ENCODE results near the gene CLK2. TPM values are rescaled to one million over a fixed set of nuclear protein-coding genes. Genes with fewer than 3 reads are reported as not detected.
"Not testable (repeated sequence)": the region's sequence is repeated elsewhere in the genome, so short reads cannot be mapped to it uniquely, and the experiment has no call there.

CLK2 gene
- total and polyA plus RNA-seq, 4 donors, result 9.3 to 88.6 (median 51.3) TPM

GRCh38 chr1:155219592-155220031 lies 53.7 kb downstream of the CLK2 start:
- intact Hi-C loops (cut with DNase I), result no loop called here
- no peaks in the 10 kb centered on the region for H3K9me3 ChIP-seq (ENCODE audit: control insufficient read depth, low read length)
- H3K36me3 ChIP-seq (ENCODE audit: control insufficient read depth in 1 of 2, insufficient read depth in 2 of 2, low read length in 1 of 2), result no peaks in the 10 kb centered on the region
- no peaks in the 10 kb centered on the region for H3K27me3 ChIP-seq (ENCODE audit: control insufficient read depth in 1 of 2, insufficient read depth in 2 of 2, low read length in 1 of 2)
- peak; percentile 53 for ATAC-seq (ENCODE audit: low FRiP score)
- WGBS, 2 donors, result 0 to 11% methylated on average over 1 of the region's 1 CpG
- no peak overlapping the region for H3K27ac ChIP-seq (ENCODE audit: low read depth in 1 of 2, low read length in 2 of 2)
- no peak for DNase-seq
- H3K4me1 ChIP-seq (ENCODE audit: control insufficient read depth in 1 of 2, insufficient read depth in 2 of 2, low read length in 2 of 2), result peaks cover 0 to 3% of the 10 kb centered on the region in 2 donors
- H3K4me3 ChIP-seq (ENCODE audit: low read length in 2 of 2), result no peak overlapping the region

- ATAC-seq (ENCODE audit: low FRiP score) (peak; percentile 67), DNase-seq (no peak)
- no peaks in the 10 kb centered on the region for H3K27me3 ChIP-seq (ENCODE audit: control insufficient read depth in 1 of 2, insufficient read depth in 2 of 2, low read length in 1 of 2)
- H3K4me1 ChIP-seq (ENCODE audit: control insufficient read depth in 1 of 2, insufficient read depth in 2 of 2, low read length in 2 of 2), result no peaks in the 10 kb centered on the region
- no peak overlapping the region for H3K4me3 ChIP-seq (ENCODE audit: low read length in 2 of 2)
- 43 to 51% methylated on average over 7 of the region's 7 CpGs for WGBS, 2 donors
- intact Hi-C loops (cut with DNase I), result no loop called here
- no peaks in the 10 kb centered on the region for H3K9me3 ChIP-seq (ENCODE audit: control insufficient read depth, low read length)
- no peak overlapping the region for H3K27ac ChIP-seq (ENCODE audit: low read depth in 1 of 2, low read length in 2 of 2)
- H3K36me3 ChIP-seq (ENCODE audit: control insufficient read depth in 1 of 2, insufficient read depth in 2 of 2, low read length in 1 of 2), result no peaks in the 10 kb centered on the region
Measured at GRCh38 chr1:155218854-155219591, 54.3 kb downstream of the CLK2 start.

GRCh38 chr1:155214702-155215101 lies 58.6 kb downstream of the CLK2 start:
- WGBS, 2 donors, result 88% methylated on average over 9 of the region's 10 CpGs
- intact Hi-C loops (cut with DNase I); H3K4me1 ChIP-seq (ENCODE audit: control insufficient read depth in 1 of 2, insufficient read depth in 2 of 2, low read length in 2 of 2); H3K27me3 ChIP-seq (ENCODE audit: control insufficient read depth in 1 of 2, insufficient read depth in 2 of 2, low read length in 1 of 2); H3K4me3 ChIP-seq (ENCODE audit: low read length in 2 of 2); H3K27ac ChIP-seq (ENCODE audit: low read depth in 1 of 2, low read length in 2 of 2); H3K36me3 ChIP-seq (ENCODE audit: control insufficient read depth in 1 of 2, insufficient read depth in 2 of 2, low read length in 1 of 2); ATAC-seq (ENCODE audit: low FRiP score); DNase-seq; H3K9me3 ChIP-seq (ENCODE audit: control insufficient read depth, low read length): not testable (repeated sequence)

Other genes starting within 250 kb of the CLK2 start
- 1 to 10 TPM in 1 of 2 donors, under 1 TPM in 1; 0.75 to 1.8 TPM for gene DCST2, start 239.7 kb downstream of the CLK2 start, total RNA-seq
- 1 to 10 TPM in 1 of 2 donors, under 1 TPM in 1; 0.25 to 5.6 TPM for gene DCST2, start 239.7 kb downstream of the CLK2 start, polyA plus RNA-seq
- gene DCST1, start 239.7 kb downstream of the CLK2 start, total RNA-seq, result under 1 TPM in 1 of 2 donors, not detected in 1; 0.26 TPM
- not detected for gene DCST1, start 239.7 kb downstream of the CLK2 start, polyA plus RNA-seq
- 100 to 1,000 TPM; 129 to 180 TPM for gene ADAM15, start 222.2 kb downstream of the CLK2 start, total RNA-seq
- gene ADAM15, start 222.2 kb downstream of the CLK2 start, polyA plus RNA-seq, result 10 to 100 TPM; 17.3 to 89.3 TPM
- gene EFNA4, start 209.8 kb downstream of the CLK2 start, total RNA-seq, result 1 to 10 TPM; 3.0 to 5.7 TPM
- 1 to 10 TPM; 3.9 to 4.0 TPM for gene EFNA4, start 209.8 kb downstream of the CLK2 start, polyA plus RNA-seq
- 1 to 10 TPM; 1.8 to 3.2 TPM for gene EFNA3, start 194.7 kb downstream of the CLK2 start, total RNA-seq
- gene EFNA3, start 194.7 kb downstream of the CLK2 start, polyA plus RNA-seq, result under 1 TPM in 1 of 2 donors, not detected in 1; 0.41 TPM
- gene EFNA1, start 145.6 kb downstream of the CLK2 start, total RNA-seq, result 10 to 100 TPM; 18.9 to 49.1 TPM
- gene EFNA1, start 145.6 kb downstream of the CLK2 start, polyA plus RNA-seq, result 10 to 100 TPM in 1 of 2 donors, 1 to 10 TPM in 1; 7.1 to 12.1 TPM
- 10 to 100 TPM; 19.8 to 26.8 TPM for gene SLC50A1, start 137.7 kb downstream of the CLK2 start, total RNA-seq
- gene SLC50A1, start 137.7 kb downstream of the CLK2 start, polyA plus RNA-seq, result 10 to 100 TPM; 22.7 to 28.2 TPM
- gene DPM3, start 133.0 kb downstream of the CLK2 start, total RNA-seq, result 10 to 100 TPM; 42.4 to 52.4 TPM
- gene DPM3, start 133.0 kb downstream of the CLK2 start, polyA plus RNA-seq, result 100 to 1,000 TPM; 162 to 200 TPM
- gene KRTCAP2, start 100.2 kb downstream of the CLK2 start, total RNA-seq, result 100 to 1,000 TPM; 136 to 143 TPM
- 100 to 1,000 TPM; 179 to 255 TPM for gene KRTCAP2, start 100.2 kb downstream of the CLK2 start, polyA plus RNA-seq
- gene TRIM46, start 99.7 kb downstream of the CLK2 start, total RNA-seq, result 1 to 10 TPM; 1.6 to 3.4 TPM
- gene TRIM46, start 99.7 kb downstream of the CLK2 start, polyA plus RNA-seq, result 1 to 10 TPM in 1 of 2 donors, under 1 TPM in 1; 0.50 to 2.1 TPM
- 10 to 100 TPM; 58.9 to 97.9 TPM for gene THBS3, start 65.6 kb downstream of the CLK2 start, total RNA-seq
- 100 to 1,000 TPM in 1 of 2 donors, 10 to 100 TPM in 1; 21.7 to 195 TPM for gene THBS3, start 65.6 kb downstream of the CLK2 start, polyA plus RNA-seq
- 10 to 100 TPM; 20.3 to 21.3 TPM for gene MTX1, start 64.8 kb downstream of the CLK2 start, total RNA-seq
- gene MTX1, start 64.8 kb downstream of the CLK2 start, polyA plus RNA-seq, result 10 to 100 TPM; 26.2 to 52.9 TPM
- 10 to 100 TPM; 22.8 to 28.7 TPM for gene ENTREP3, start 18.0 kb downstream of the CLK2 start, total RNA-seq
- 10 to 100 TPM in 1 of 2 donors, 1 to 10 TPM in 1; 6.0 to 25.4 TPM for gene ENTREP3, start 18.0 kb downstream of the CLK2 start, polyA plus RNA-seq
- gene SCAMP3, start 11.1 kb downstream of the CLK2 start, total RNA-seq, result 10 to 100 TPM; 36.9 to 39.7 TPM
- gene SCAMP3, start 11.1 kb downstream of the CLK2 start, polyA plus RNA-seq, result 10 to 100 TPM; 11.9 to 46.8 TPM
- gene HCN3, start 4.0 kb upstream of the CLK2 start, total RNA-seq, result 1 to 10 TPM; 1.8 to 5.7 TPM
- gene HCN3, start 4.0 kb upstream of the CLK2 start, polyA plus RNA-seq, result 1 to 10 TPM in 1 of 2 donors, under 1 TPM in 1; 0.13 to 3.1 TPM
- not detected for gene PKLR, start 27.9 kb upstream of the CLK2 start, total RNA-seq
- 1 to 10 TPM in 1 of 2 donors, not detected in 1; 1.0 TPM for gene PKLR, start 27.9 kb upstream of the CLK2 start, polyA plus RNA-seq
- gene FDPS, start 35.4 kb upstream of the CLK2 start, total RNA-seq, result 100 to 1,000 TPM in 1 of 2 donors, 10 to 100 TPM in 1; 88.6 to 104 TPM
- 100 to 1,000 TPM in 1 of 2 donors, 10 to 100 TPM in 1; 72.9 to 127 TPM for gene FDPS, start 35.4 kb upstream of the CLK2 start, polyA plus RNA-seq
- gene RUSC1, start 47.4 kb upstream of the CLK2 start, total RNA-seq, result 10 to 100 TPM; 41.2 to 50.8 TPM
- 100 to 1,000 TPM in 1 of 2 donors, 10 to 100 TPM in 1; 19.7 to 102 TPM for gene RUSC1, start 47.4 kb upstream of the CLK2 start, polyA plus RNA-seq

All from aorta (tissue), 5 donors.